ENCODE data around the gene SREK1IP1. TPM values are rescaled to one million over a fixed set of nuclear protein-coding genes. Genes with fewer than 3 reads are reported as not detected.

Gene SREK1IP1
- total RNA-seq, 1 experiment from 2014 or later = 25.5 TPM

DNA sequence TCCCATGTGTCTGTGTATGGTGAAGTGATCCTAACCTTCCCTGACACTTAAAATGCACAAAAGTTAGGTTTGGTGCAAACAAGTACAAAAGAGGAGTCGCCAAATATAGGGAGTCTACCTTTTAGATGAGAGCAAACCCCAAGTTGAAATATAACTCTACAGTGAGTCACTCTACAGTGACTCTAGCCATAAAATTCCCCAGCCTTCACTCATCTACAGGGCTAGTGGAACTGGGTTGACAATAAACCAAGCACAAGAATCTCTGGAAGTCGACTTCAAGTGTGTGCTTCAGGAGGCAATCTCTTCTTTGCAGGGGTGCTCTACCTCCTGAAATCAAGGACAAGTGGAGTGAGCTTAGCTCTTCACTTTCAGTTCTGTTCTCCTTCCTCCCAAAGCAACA is 74.9 kb downstream of the SREK1IP1 start:
- ChIA-PET POLR2A (no interaction called here), RAD21 (ENCODE audit: low non-redundant PET in 1 of 2, low total read pairs in 2 of 2, uncharacterized antibody in 2 of 2, unreplicated experiment in 2 of 2) (no interaction called here), CTCF (interaction anchor here (0.7 kb wide), 1 partner anchor 638 kb away, joined by 3 read pairs; no protein-coding TSS in a partner anchor)
- no peaks in the 10 kb centered on the region for H3K9me2 ChIP-seq (ENCODE audit: insufficient read depth)
- ATAC-seq (no peak), DNase-seq (ENCODE audit: low read depth, low spot score) (no peak)
- H3K4me3 ChIP-seq (replicated peaks in 1 of 2; ENCODE audit: low read depth in 1 of 2, low read length in 2 of 2) = no peak overlapping the region
- H3K36me3 ChIP-seq (ENCODE audit: control insufficient read depth in 1 of 2, insufficient read depth in 2 of 2, low read length in 2 of 2) = no peaks in the 10 kb centered on the region
- no peak overlapping the region for H3K4me2 ChIP-seq (ENCODE audit: low read length)
- no peaks in the 10 kb centered on the region for H3K79me2 ChIP-seq (ENCODE audit: insufficient read depth, low read length)
- H2AFZ ChIP-seq (ENCODE audit: low read depth, low read length, poor library complexity, severe bottlenecking) = no peak overlapping the region
- peaks cover 0 to 5% of the 10 kb centered on the region in 2 experiments; a peak in 1 of 4 replicates for H3K4me1 ChIP-seq (ENCODE audit: control insufficient read depth in 1 of 2, insufficient read depth in 2 of 2, low read length in 2 of 2)
- H3K27ac ChIP-seq (ENCODE audit: low read depth, low read length) = no peak overlapping the region
- no peak overlapping the region for H3K9ac ChIP-seq (ENCODE audit: low read length)
- no peak for TF ChIP-seq ELF1 (IDR thresholded peaks at IDR 0.05; ENCODE audit: borderline replicate concordance, low read depth)
- no peak for TF ChIP-seq ATF3 (IDR thresholded peaks at IDR 0.05)
- TF ChIP-seq FOSL1 (IDR thresholded peaks at IDR 0.05; ENCODE audit: low read depth) = no peak
- TF ChIP-seq JUND (IDR thresholded peaks at IDR 0.05) = no peak
- TF ChIP-seq, protein P1, sequence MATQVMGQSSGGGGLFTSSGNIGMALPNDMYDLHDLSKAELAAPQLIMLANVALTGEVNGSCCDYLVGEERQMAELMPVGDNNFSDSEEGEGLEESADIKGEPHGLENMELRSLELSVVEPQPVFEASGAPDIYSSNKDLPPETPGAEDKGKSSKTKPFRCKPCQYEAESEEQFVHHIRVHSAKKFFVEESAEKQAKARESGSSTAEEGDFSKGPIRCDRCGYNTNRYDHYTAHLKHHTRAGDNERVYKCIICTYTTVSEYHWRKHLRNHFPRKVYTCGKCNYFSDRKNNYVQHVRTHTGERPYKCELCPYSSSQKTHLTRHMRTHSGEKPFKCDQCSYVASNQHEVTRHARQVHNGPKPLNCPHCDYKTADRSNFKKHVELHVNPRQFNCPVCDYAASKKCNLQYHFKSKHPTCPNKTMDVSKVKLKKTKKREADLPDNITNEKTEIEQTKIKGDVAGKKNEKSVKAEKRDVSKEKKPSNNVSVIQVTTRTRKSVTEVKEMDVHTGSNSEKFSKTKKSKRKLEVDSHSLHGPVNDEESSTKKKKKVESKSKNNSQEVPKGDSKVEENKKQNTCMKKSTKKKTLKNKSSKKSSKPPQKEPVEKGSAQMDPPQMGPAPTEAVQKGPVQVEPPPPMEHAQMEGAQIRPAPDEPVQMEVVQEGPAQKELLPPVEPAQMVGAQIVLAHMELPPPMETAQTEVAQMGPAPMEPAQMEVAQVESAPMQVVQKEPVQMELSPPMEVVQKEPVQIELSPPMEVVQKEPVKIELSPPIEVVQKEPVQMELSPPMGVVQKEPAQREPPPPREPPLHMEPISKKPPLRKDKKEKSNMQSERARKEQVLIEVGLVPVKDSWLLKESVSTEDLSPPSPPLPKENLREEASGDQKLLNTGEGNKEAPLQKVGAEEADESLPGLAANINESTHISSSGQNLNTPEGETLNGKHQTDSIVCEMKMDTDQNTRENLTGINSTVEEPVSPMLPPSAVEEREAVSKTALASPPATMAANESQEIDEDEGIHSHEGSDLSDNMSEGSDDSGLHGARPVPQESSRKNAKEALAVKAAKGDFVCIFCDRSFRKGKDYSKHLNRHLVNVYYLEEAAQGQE (IDR thresholded peaks at IDR 0.05; ENCODE audit: low read depth) = no peak
- TF ChIP-seq EZH2phosphoT487 (IDR thresholded peaks at IDR 0.05; ENCODE audit: borderline replicate concordance) = no peak
- TF ChIP-seq MAX (IDR thresholded peaks at IDR 0.05) = no peak
- TF ChIP-seq EZH2 (IDR thresholded peaks at IDR 0.05) = no peak
- TF ChIP-seq, protein P2, sequence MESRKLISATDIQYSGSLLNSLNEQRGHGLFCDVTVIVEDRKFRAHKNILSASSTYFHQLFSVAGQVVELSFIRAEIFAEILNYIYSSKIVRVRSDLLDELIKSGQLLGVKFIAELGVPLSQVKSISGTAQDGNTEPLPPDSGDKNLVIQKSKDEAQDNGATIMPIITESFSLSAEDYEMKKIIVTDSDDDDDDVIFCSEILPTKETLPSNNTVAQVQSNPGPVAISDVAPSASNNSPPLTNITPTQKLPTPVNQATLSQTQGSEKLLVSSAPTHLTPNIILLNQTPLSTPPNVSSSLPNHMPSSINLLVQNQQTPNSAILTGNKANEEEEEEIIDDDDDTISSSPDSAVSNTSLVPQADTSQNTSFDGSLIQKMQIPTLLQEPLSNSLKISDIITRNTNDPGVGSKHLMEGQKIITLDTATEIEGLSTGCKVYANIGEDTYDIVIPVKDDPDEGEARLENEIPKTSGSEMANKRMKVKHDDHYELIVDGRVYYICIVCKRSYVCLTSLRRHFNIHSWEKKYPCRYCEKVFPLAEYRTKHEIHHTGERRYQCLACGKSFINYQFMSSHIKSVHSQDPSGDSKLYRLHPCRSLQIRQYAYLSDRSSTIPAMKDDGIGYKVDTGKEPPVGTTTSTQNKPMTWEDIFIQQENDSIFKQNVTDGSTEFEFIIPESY (IDR thresholded peaks at IDR 0.05; ENCODE audit: extremely low read depth, insufficient replicate concordance, low read length) = no peak
- TF ChIP-seq CTCF (IDR thresholded peaks at IDR 0.05 in 2 of 3, conservative IDR thresholded peaks at IDR 0.05 in 1 of 3; ENCODE audit: borderline replicate concordance in 1 of 3, insufficient read depth in 1 of 3, low read depth in 2 of 3, low read length in 2 of 3) = no peak
- no peak for TF ChIP-seq SP1 (IDR thresholded peaks at IDR 0.05; ENCODE audit: low read depth)
- no peak for TF ChIP-seq ZFX (IDR thresholded peaks at IDR 0.05)
- TF ChIP-seq EGR1 (IDR thresholded peaks at IDR 0.05; ENCODE audit: low read depth) = no peak
- TF ChIP-seq SRF (IDR thresholded peaks at IDR 0.05; ENCODE audit: low read depth) = no peak
- no peak for TF ChIP-seq POLR2A (IDR thresholded peaks at IDR 0.05; ENCODE audit: borderline replicate concordance, extremely low read depth, insufficient read depth, insufficient read length)
- no peak for TF ChIP-seq ZNF274 (IDR thresholded peaks at IDR 0.05; ENCODE audit: low read depth, low read length)
- no peaks in the 10 kb centered on the region for H4K20me1 ChIP-seq (ENCODE audit: insufficient read depth)
- BruUV-seq (replicated peaks) = no TSS peak
- intact Hi-C loops (cut with micrococcal nuclease) = no loop called here
- H3K27me3 ChIP-seq (ENCODE audit: insufficient read depth, low read length) = 0 out of 2 replicates have a peak, but pooled peaks cover 5% of the 10 kb centered on the region
- H3K9me3 ChIP-seq (ENCODE audit: control insufficient read depth in 1 of 2, insufficient read depth in 1 of 2, low read depth in 1 of 2, low read length in 2 of 2) = no peaks in the 10 kb centered on the region
